GM19467 (cell line): Measurements from ENCODE around the gene ABCD3.

Source experiments
- ATAC-seq: cut with Tn5 transposase; IDR thresholded peaks from one replicate; pipeline ENCODE4 v1.9.1; 2021; ENCODE audit warnings: mild to moderate bottlenecking, moderate library complexity; ENCODE audit not compliant: unreplicated experiment

ABCD3 gene

DNA sequence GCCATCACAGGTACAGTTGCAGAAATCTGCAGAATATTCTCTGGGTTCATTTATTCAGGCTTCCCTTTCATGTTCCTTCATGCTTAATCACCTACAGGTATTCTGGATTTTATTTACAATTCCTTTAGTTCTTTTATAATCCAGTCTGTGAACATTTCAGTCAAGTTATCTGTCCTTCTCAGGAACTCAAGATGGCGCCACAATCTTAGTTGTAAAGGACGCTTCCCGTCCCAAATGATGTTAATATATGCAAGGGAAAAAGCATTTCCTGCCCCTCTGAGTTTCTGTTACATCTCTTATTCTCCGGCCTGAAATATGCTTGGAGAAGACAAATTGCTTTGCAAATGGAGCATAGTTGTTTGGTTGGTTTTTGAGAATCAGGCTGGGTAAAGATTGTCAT, 104.1 kb downstream of the ABCD3 start:
- no peak for ATAC-seq

DNA sequence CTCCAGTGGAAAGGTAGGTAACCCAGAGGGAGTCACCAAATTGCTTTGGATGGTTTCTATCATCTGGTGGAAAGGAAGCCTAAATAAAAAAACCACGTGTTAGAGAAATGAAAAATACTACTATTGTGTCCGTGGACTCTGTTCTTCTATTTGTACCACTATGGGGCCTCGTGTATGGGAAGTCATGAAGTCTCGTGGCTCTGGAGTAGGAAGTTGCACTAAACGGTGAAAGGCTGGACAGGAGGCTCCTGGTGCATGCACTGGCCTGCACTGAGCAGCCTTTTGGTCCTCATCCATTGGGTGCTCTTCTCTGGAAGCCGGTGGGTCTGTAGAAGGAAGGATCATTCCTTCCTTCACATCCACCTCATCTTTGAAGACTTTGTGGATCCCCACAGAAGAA, 106.3 kb downstream of the ABCD3 start:
- no peak for ATAC-seq

DNA sequence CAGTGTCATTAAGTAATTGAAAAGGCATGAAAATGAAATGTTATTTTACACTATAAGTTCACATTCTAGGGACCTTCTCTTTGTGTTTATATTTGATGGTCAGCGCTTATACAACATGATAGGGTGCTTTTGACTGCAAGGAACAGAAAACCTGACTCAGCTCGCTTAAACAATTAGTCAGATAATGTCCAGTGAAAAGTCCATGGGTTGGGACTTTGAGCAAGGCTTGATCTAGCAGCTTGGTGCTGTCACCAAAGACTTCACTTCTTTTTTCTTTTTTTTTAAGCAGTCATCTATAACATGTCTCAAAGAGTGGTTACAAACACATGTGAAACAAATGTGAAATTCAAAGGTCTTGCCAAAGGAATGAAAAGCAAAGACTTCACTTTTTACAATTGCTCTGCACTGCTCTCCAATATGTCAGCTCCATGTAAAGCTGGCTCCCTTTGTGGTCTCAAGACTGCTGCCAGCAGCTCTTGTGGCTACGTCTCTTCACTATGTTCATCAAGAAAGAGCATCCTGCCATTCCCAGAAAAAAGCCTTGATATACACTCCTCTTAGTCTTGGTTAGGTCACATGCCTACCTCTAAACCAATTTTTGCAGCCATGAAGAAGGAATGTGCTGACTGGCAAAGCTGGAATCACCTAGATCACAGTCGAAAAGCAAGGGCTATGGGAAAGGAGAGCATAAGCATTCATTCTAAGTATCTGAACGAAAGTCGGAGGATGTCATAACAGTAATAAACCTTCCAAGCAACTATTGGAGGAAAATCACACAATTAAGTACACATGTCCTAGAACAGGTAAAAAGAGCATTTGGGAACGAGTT, 108.2 kb downstream of the ABCD3 start:
- ATAC-seq, result no peak

DNA sequence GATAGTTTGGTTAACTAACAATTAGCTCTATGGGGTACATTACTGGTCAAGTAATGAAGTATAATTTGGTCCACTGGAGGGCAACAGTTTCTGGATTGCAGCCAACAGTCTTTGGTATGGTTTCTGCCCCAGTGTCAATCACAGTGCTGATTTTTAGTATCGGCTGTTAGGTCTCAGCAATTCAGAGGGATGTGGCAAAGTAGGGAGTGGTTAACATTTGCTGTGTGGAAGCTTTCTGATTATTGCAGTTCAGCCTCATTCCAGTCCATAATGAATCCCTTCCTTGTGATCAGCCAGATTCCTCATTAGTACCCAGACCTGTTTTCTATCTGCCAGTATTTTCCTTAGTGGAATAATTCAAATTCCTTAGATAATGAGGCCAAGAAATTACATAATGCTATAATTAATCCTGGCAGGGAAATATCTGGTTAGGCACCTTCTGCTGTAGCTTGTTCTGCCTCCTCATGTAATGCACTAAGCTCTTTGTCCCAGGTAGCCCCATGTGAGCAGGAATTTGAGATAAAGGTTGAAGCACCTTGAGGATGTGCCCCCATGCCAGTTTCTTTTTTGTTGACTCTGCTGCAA, 109.3 kb downstream of the ABCD3 start:
- no peak for ATAC-seq

DNA sequence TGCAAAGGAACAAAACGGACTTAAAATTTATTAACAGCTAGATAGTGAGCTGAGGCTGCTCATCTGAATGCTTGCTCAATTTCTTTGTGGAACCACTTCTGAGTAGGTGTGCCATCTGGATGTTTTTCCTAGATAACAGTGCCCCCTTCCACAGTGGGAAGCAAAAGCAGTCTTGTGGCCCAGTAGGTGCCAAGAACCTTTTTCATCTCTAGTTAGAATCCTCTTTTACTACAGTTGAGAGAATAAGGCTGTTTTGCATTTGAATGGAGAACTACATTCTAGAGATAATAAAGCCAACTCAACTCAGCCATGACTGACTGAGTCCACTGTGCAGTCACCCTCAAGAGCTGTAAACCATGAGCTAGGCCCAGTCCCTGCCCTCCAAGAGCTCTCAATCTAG, 110.1 kb downstream of the ABCD3 start:
- no peak for ATAC-seq

DNA sequence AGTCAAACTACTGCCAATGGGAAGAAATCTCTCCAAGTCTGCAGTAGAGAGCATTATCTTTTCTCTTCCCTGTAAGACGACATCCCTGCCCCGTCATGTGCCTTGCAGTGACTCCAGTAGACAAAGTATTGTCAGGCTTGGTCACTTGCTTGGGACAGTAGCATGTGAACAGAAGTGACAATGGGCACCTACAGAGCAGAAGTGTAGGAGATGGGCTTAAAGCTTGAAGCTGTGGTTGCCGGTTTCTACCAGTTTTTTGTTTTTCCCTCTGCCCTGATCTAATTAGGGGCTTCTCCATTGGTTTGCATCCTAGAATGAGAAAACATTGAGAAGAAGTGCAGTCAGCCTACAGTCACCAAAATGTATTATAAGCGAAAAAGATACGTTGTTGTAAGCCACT, 110.6 kb downstream of the ABCD3 start:
- no peak for ATAC-seq

DNA sequence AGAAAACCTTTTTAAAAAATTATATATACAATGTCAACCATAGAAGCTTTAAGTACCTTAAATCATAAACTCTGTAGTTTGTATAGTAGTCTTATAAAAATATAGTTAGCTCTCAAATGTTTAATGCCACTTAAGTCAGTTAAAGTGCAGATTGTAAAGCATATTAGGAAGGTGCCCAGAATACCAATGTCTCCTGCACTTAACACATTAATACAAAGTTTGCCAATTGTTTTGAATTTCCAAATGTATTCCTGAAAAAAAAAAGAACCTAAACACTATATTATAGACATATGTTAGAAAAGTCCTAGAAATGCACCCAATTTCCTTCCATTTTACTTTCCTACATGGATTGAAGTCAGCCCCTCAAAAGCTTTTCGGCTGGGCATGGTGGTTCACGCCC, 111.2 kb downstream of the ABCD3 start:
- no peak for ATAC-seq

DNA sequence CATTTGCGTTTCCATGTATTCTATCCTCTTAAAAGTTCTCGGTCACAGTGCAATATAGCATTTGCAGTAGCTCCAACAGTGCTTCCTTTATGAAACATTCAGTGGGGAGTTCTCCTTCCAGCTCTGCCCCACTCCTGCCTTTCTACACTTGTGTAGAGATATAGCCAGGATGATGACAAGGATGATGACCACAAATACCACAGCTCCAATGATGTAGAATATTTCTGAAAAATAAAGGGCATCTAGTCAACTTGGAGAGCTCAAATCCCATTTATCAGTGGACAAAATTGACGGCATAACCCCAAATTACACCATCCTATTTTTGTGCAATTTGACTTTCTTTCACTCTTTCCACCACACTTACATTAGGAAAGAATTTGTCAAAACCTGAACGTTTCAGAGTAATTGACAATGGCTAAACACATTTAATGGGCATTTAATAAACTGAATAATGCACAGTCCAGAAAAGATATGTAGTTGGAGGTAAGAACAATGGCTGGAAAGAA, 112.2 kb downstream of the ABCD3 start:
- no peak for ATAC-seq

DNA sequence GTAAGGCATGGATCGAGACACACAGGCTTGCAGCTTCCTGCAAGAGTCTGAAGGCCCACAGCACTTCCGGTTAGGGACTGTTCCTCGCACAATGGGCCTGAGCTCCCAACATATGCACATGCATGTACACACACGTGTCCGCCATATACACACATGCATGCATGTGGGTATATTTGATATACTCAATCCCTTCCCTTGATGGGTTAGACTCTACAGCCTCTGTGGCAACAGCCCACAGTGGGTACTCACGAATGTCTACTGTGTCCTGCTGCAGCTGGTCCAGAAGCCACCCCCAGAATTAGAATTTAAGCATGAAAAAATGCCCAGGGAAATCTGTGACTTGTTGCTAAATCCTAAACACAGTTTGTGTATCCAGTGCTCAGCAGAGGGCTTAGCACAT, 113.5 kb downstream of the ABCD3 start:
- ATAC-seq, result no peak

DNA sequence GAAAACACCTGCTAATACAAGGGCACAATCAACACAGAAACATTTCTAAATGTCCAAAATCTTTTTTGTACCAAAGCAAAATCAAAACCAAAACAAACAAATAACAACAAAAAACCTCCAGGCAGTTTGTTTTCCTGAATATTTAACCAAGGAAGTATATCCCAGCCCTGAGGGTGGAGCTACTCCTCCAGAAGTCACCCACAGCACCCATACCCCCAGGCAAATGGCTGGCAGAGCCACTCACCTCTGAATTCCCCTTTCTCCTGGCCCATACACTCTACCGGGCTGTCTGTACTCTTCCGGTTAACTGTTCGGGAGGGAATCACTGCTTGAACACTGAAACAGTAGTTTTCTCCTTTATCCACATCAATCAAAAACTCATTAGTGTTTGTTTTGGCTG, 113.9 kb downstream of the ABCD3 start:
- ATAC-seq, result no peak

DNA sequence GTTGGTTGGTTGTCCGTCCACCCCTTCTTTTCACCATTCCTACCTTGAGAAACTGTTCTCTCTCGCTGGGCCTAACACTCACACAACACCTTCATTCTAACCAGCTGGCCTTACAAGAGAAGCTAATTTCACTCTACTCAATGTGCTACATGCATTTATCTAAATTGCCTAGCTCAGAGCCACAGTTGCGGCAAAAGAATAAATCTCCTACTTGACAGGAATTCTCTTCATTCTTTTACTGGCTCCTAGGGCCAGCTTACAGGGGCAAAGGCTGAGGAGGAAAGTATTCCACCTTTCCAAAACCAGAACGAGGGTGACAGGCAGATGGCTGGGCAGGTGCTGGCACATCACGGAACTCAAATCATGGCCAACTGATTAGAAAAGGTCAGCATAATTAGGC, 116.9 kb downstream of the ABCD3 start:
- ATAC-seq, result no peak

DNA sequence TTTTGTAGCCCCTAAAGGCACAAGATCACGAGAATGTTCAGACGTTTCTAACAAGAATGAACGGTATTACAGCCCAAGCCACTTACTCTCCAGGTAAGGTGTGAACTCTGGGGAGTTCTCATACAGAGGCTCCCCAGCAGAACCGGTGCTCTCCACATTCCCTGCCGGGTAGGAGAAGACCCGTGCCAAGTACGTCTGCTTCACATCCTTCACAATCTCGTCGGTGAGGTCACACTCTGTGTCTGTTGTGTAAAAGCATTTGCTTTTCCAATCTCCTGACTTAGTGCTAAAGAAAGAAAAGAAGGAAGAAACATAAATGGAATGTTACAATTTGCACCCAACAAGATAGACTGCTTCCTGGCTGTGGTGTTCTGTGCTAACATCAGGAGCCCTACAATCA, 117.7 kb downstream of the ABCD3 start:
- no peak for ATAC-seq

DNA sequence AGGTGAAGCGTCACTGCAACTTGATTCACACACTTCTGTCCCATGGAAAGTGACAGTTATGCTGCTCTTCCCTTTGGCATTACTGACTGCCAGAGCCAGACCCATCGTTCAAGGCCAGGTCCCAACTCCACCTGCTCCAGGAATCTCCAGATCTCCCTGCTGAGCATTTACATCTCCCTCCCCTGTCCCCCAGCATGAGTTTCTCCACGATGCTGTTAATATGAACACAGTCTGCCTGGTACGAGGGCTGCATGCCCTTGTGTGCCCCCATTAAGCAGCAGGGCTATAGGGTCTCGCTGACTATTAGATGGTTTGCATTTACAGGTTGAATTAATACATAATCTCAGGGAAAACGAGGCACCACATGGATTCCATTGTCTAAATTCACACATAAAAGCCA, 119.1 kb downstream of the ABCD3 start:
- no peak for ATAC-seq

DNA sequence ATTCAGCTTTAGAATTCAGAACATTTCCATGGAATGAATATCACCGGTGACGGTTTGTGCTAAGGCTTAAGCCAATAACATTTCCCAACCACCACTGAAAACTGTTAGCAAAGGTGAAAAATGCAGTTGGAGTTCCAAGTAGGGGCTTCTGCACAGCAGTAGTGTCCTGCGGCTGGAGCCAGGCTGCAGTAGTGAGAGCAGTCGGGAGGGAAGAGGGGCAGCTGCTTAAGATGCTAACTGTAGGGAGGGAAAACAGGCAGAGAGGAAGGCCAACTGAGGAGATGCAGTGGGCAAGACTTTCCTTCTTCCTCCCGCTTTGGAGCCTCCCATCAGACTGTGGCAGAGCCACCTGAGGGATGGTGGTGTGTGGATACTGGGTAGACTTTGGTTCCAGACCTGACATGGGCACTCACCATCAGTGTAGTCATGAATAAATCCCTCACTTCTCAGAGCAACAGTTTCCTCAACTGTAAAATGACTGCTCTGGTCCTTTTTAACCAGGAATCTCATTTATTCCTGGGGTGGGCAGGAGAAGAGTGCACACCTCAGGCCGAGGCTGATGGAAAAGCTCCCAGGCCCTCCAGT, 120.1 kb downstream of the ABCD3 start:
- no peak for ATAC-seq

DNA sequence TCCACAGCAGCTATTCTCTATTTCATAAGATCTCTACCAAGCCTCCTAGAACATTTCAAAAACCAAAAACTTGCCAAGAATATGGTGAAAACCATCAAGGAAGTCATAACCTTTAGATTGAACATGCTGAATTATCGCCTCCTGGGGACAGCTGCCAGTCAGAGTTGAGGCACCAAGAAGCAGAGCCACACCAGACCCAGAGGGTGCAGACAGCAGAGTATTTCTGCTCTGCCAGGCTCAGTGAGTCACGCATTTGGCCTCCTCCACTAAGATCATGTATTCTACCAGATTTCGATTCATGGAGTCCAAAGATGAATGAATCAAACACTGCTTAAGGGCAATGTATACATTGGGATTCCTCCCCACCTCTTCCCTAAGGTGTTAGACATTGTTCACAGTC, 121.3 kb downstream of the ABCD3 start:
- no peak for ATAC-seq

DNA sequence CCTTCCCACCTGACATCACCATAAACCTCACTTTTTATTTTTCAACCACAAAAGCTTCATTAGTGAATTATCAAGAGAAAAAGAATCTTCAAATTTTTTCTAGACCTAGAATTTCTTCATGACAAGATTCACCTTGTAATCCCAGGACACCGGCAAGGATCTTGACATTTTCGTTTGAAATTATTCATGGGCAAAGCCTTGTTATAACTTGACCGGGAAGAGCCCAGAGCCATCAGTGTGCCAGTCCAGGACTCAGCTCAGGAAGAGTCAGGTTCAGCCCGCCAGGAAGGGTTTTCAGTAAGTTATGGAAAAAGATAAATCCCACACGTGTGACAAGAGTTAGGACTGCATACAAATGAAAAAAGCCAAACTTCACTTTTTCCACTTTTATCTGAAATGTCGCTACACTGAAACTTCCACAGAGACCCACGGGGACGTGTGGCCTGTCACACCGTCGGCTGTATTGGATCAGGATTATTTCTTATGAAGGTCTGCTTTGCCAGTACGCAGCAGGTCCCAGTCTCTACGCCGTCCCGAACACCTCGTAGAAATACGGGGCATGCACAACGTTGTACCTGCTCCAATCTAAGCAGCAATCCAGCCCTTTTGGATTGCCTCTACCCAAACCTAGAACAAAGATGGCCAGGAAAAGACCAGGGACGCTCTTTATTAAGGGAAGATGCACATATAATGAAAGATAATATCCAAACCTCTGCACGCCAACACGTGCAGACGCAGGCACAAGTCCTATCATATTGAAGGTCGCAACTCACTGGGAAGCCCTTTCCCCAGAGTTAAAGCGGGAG, 122.5 kb downstream of the ABCD3 start:
- ATAC-seq, result no peak

DNA sequence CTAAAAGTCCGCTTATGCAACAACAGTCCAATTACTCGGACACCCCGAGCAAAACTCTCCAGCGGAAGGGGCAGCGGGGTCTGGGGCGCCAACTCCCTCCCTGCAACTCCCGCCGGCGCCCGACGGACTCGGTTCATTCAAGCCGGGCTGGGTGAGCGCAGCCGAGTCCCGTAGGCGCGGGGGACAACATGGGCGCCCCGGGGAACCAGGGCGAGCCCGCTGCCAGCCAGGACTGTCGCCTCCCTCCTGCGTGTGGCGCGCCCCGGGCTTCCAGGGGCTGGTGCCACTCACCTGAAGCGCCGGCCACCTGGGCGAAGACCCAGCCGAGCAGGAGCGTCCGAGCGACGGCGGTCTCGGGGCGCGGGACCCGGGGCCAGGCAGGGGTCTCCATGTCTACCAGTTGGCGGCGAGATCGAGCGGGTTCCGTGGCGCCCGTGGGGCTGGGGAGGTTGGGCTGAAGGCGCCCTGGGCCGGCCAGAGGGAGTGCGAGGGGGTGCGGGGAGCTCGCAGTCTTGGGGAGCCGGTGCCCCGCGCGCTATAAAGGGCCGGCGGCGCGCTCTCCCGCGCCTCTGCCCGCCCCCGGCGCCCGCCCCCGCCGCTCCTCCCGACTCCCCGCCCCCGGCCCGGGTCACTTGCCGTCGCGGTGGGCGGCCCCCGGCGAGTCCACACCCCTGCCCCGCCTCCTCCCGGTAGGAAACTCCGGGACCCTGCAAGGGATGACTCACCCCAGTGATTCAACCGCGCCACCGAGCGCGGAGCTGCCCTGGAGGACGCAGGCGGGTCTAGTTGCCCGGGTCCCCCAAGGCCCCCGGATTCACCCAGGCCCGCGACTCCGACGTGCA, 123.3 kb downstream of the ABCD3 start, which contains the start of gene F3:
Gene F3, minus strand, starts transcription at position 514 of the 842 bp plus-strand sequence. Its CDS starts 123 bp downstream, at position 391.
- peak; percentile 57 for ATAC-seq

DNA sequence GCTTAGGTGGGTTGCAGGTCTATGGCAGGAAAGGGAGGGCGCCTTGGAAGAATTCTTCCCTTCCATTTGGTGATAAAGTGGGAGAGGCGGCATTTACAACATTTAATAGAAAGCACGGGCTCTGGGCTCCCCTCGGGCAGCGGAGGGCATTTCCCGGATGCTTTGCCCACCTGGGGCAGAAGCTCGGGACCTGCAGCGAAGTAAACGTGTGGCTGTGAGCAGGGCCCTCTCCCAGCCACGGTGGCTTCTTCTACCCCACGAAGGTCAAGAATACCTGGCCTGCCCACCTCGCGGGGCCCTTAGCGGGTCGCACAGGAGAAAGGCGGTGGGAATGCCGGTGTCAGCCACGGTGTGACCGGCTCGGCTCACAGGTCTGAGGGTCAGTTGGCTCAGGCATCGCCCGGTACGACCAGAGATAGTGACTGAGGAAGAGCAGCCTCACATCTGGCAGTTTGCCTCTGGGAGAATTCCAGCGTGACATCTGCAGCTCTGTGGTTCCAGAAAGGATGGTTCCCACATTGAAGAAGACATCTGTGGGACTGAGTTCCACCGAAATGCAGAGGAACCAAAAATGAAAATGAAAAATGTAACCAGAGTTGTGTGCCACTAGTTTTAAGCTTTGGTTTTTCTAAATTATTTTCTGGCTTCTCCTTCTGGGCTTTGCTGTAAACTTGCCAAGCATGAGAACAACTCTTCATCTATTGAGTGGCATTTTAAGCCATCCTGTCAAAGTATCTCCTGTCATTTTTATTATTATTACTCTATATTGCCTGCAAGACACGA, 124.1 kb downstream of the ABCD3 start:
- peak; percentile 14 for ATAC-seq

DNA sequence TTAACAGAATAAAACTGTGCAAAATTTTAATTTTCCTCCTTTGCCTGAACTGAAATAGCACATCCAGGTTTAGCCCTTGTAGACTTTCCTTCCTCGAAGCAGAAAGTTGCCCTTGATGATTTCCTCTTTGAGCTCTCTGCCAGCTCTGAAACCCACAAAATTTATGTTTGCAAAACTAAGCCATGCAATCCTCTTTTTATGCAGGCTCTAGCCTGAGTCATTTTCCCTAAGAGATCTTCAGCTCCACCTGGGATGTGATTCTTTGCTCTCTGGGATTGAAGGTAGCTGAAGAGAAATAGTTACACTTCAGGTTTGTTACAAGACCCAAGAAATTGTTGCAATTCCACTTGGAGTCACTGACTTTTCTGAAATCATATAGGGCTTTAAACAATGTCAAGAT, 124.8 kb downstream of the ABCD3 start:
- no peak for ATAC-seq
